Panc1 (cell line): Measurements from ENCODE around the gene LRRC61. TPM values are rescaled to one million over a fixed set of nuclear protein-coding genes. Genes with fewer than 3 reads are reported as not detected.

Experiments
- ATAC-seq: fragments of 200-7000 bp; cut with Tn5 transposase; 2 replicates; pipeline ENCODE4 v1.9.1; 2020; ENCODE audit warnings: mild to moderate bottlenecking, moderate library complexity
- BruUV-seq: library from RNA; stranded (reverse); fragments of 400-500 nt; replicated peaks from 2 replicates; lab custom pipeline; 2021; lab: Mats Ljungman, UMichigan
- CTCF ChIA-PET: fragments of 300-600 bp; sonication (Branson Sonifier 250); formaldehyde crosslinking; loops from one replicate; lab custom pipeline; 2022; ENCODE audit warnings: antibody characterized with exemption; lab: Charles Lee
- POLR2A ChIA-PET: fragments of 300-600 bp; sonication (Branson Sonifier 250); formaldehyde crosslinking; loops from one replicate; lab custom pipeline; 2022; ENCODE audit warnings: antibody characterized with exemption; lab: Charles Lee
- DNase-seq: peaks from one replicate; pipeline ENCODE4 v3.0.0-alpha.2; 2010; ENCODE audit warnings: low read depth, low spot score
- H3K27ac ChIP-seq: 2 replicates; pipeline ENCODE4 v1.5.1; 2011; ENCODE audit warnings: mild to moderate bottlenecking, low read length, inconsistent platforms
- H3K27me3 ChIP-seq: fragments of 200-500 bp; sonication (Bioruptor generic); 2 replicates; pipeline ENCODE4 v1.6.0; 2014; ENCODE audit warnings: low read length, inconsistent platforms; ENCODE audit not compliant: control insufficient read depth, insufficient read depth
- H3K36me3 ChIP-seq: fragments of 200-500 bp; sonication (Bioruptor generic); 2 replicates; pipeline ENCODE4 v1.5.1; 2014; ENCODE audit warnings: inconsistent platforms, mild to moderate bottlenecking, low read length, moderate library complexity; ENCODE audit not compliant: control insufficient read depth, insufficient read depth
- H3K4me1 ChIP-seq: 2 replicates; pipeline ENCODE4 v1.5.1; 2011; ENCODE audit warnings: inconsistent platforms, mild to moderate bottlenecking, low read length, moderate library complexity; ENCODE audit not compliant: control insufficient read depth, insufficient read depth
- H3K4me3 ChIP-seq, 2 experiments: 2 replicates each; pipeline ENCODE4 v1.5.1; 2011 to 2012; ENCODE audit warnings: low read depth in 2 of 2, low read length in 2 of 2, mild to moderate bottlenecking in 2 of 2, inconsistent platforms in 1 of 2, moderate library complexity in 1 of 2
- H3K9me3 ChIP-seq: fragments of 200-500 bp; sonication (Bioruptor generic); 2 replicates; pipeline ENCODE4 v1.5.1; 2014; ENCODE audit warnings: low read depth, mild to moderate bottlenecking, inconsistent platforms, low read length, moderate library complexity; ENCODE audit not compliant: control insufficient read depth, insufficient read depth
- POLR2AphosphoS5 ChIP-seq: IDR thresholded peaks from 2 replicates; pipeline ENCODE4 v1.6.1; 2012; ENCODE audit warnings: mild to moderate bottlenecking, low read depth, low read length, moderate library complexity
- SIN3A ChIP-seq: IDR thresholded peaks from 2 replicates; pipeline ENCODE4 v1.6.1; 2012; ENCODE audit warnings: low read depth, mild to moderate bottlenecking, low read length, moderate library complexity, borderline replicate concordance; ENCODE audit not compliant: insufficient read depth
- TCF7L2 ChIP-seq: IDR thresholded peaks from 2 replicates; pipeline ENCODE4 v1.6.1; 2011; ENCODE audit warnings: mild to moderate bottlenecking, low read depth, low read length, inconsistent platforms
- in situ Hi-C: cut with HindIII; loops from 2 replicates; pipeline ENCODE4 v1.10.0; 2016; ENCODE audit warnings: low sequenced_read_pairs, low pct_unique_long_range_greater_than_20kb
- intact Hi-C: fragments of 100-400 bp; cut with micrococcal nuclease; formaldehyde crosslinking; loops from one replicate; pipeline ENCODE4 v1.10.0; 2022; ENCODE audit not compliant: unreplicated experiment
- total RNA-seq: library from RNA; stranded (reverse); gene quantifications from one replicate; pipeline ENCODE4 v1.2.1, GENCODE V29; 2021; ENCODE audit not compliant: unreplicated experiment
- TF ChIP-seq, protein P1 (sequence below), 2 experiments: IDR thresholded peaks; 2 replicates each; pipeline ENCODE4 v1.6.1; 2011 to 2012; ENCODE audit warnings: low read depth in 2 of 2, control low read depth in 1 of 2, low read length in 1 of 2, mild to moderate bottlenecking in 1 of 2, moderate library complexity in 1 of 2; ENCODE audit not compliant: insufficient read depth in 1 of 2
- TF ChIP-seq, protein P2 (sequence below): fragments of 450-650 bp; IDR thresholded peaks from 2 replicates; pipeline ENCODE4 v1.5.1; 2017; ENCODE audit warnings: mild to moderate bottlenecking

The LRRC61 gene
- total RNA-seq, 1 experiment from 2014 or later: 13.8 TPM

DNA sequence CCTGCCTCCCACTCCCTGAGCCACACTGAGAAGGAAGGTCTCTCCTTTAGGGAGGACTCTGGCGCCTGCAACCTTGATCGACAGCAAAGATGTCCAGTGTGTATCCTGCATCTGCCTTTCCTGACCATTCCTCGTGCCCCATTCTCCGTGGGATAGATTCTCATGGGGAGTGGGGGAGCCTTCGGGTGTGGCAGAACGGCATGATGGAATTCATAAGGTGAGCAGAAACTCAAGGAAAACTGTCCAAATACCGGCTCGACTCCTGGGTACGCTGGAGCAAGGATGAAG lies 18.9 kb downstream of the LRRC61 start:
- Histone ChIP-seq H3K9me3 (peaks cover 11% of the 10 kb centered on the region; the same call in 1 of the 2 replicates), H3K4me3 (no peak overlapping the region), H3K36me3 (no peaks in the 10 kb centered on the region), H3K4me1 (peaks cover 3% of the 10 kb centered on the region; the same call in 1 of the 2 replicates), H3K27me3 (no peaks in the 10 kb centered on the region), H3K27ac (no peak overlapping the region)
- no TSS peak for BruUV-seq
- DNase-seq (no peak), ATAC-seq (no peak)
- intact Hi-C loops (no loop called here), in situ Hi-C loops (no loop called here)
- CTCF ChIA-PET: no interaction called here
- TF ChIP-seq, protein P1, sequence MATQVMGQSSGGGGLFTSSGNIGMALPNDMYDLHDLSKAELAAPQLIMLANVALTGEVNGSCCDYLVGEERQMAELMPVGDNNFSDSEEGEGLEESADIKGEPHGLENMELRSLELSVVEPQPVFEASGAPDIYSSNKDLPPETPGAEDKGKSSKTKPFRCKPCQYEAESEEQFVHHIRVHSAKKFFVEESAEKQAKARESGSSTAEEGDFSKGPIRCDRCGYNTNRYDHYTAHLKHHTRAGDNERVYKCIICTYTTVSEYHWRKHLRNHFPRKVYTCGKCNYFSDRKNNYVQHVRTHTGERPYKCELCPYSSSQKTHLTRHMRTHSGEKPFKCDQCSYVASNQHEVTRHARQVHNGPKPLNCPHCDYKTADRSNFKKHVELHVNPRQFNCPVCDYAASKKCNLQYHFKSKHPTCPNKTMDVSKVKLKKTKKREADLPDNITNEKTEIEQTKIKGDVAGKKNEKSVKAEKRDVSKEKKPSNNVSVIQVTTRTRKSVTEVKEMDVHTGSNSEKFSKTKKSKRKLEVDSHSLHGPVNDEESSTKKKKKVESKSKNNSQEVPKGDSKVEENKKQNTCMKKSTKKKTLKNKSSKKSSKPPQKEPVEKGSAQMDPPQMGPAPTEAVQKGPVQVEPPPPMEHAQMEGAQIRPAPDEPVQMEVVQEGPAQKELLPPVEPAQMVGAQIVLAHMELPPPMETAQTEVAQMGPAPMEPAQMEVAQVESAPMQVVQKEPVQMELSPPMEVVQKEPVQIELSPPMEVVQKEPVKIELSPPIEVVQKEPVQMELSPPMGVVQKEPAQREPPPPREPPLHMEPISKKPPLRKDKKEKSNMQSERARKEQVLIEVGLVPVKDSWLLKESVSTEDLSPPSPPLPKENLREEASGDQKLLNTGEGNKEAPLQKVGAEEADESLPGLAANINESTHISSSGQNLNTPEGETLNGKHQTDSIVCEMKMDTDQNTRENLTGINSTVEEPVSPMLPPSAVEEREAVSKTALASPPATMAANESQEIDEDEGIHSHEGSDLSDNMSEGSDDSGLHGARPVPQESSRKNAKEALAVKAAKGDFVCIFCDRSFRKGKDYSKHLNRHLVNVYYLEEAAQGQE (IDR thresholded peaks at IDR 0.05; ENCODE audit: insufficient read depth in 1 of 2, low read depth in 2 of 2, low read length in 1 of 2): no peak
- TF ChIP-seq, protein P2, sequence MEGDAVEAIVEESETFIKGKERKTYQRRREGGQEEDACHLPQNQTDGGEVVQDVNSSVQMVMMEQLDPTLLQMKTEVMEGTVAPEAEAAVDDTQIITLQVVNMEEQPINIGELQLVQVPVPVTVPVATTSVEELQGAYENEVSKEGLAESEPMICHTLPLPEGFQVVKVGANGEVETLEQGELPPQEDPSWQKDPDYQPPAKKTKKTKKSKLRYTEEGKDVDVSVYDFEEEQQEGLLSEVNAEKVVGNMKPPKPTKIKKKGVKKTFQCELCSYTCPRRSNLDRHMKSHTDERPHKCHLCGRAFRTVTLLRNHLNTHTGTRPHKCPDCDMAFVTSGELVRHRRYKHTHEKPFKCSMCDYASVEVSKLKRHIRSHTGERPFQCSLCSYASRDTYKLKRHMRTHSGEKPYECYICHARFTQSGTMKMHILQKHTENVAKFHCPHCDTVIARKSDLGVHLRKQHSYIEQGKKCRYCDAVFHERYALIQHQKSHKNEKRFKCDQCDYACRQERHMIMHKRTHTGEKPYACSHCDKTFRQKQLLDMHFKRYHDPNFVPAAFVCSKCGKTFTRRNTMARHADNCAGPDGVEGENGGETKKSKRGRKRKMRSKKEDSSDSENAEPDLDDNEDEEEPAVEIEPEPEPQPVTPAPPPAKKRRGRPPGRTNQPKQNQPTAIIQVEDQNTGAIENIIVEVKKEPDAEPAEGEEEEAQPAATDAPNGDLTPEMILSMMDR: no peak
- TF ChIP-seq POLR2AphosphoS5 (no peak), SIN3A (no peak), TCF7L2 (no peak)
- POLR2A ChIA-PET: no interaction called here

DNA sequence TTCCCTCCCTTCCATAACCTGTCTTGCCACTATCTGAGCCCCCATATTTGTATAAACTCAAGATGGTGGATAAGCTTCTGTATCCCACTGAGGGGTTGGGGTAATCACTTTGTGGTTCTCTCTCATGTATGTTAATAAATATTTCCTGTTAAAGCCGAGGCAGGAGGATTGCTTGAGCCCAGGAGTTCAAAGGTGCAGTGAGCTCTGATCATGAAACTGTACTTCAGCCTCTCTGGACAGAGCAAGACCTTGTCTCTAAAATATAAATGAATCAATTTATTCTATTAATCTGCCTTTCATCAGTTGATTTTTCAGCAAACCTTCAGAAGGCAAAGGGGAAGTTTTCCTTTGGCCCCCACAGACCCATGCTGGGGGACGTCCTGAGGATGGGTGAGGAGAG lies 20.1 kb downstream of the LRRC61 start:
- ChIA-PET CTCF (no interaction called here), POLR2A (no interaction called here)
- no TSS peak for BruUV-seq
- Histone ChIP-seq H3K4me1 (peaks cover 3% of the 10 kb centered on the region; the same call in 1 of the 2 replicates), H3K4me3 (no peak overlapping the region), H3K27ac (no peak overlapping the region), H3K36me3 (no peaks in the 10 kb centered on the region), H3K27me3 (no peaks in the 10 kb centered on the region), H3K9me3 (peaks cover 11% of the 10 kb centered on the region; the same call in 1 of the 2 replicates)
- in situ Hi-C loops (no loop called here), intact Hi-C loops (no loop called here)
- ATAC-seq: no peak
- DNase-seq: no peak
- TF ChIP-seq, protein P1 (IDR thresholded peaks at IDR 0.05; ENCODE audit: insufficient read depth in 1 of 2, low read depth in 2 of 2, low read length in 1 of 2): no peak
- TF ChIP-seq TCF7L2 (no peak), POLR2AphosphoS5 (no peak), SIN3A (no peak)
- TF ChIP-seq, protein P2: no peak
